ENCODE data around the gene BTN2A1. TPM values are rescaled to one million over a fixed set of nuclear protein-coding genes. Genes with fewer than 3 reads are reported as not detected.
"Not testable (repeated sequence)": the region's sequence is repeated elsewhere in the genome, so short reads cannot be mapped to it uniquely, and the experiment has no call there.

Gene BTN2A1
- total RNA-seq, 1 donor from 2014 or later, result 8.4 TPM

DNA sequence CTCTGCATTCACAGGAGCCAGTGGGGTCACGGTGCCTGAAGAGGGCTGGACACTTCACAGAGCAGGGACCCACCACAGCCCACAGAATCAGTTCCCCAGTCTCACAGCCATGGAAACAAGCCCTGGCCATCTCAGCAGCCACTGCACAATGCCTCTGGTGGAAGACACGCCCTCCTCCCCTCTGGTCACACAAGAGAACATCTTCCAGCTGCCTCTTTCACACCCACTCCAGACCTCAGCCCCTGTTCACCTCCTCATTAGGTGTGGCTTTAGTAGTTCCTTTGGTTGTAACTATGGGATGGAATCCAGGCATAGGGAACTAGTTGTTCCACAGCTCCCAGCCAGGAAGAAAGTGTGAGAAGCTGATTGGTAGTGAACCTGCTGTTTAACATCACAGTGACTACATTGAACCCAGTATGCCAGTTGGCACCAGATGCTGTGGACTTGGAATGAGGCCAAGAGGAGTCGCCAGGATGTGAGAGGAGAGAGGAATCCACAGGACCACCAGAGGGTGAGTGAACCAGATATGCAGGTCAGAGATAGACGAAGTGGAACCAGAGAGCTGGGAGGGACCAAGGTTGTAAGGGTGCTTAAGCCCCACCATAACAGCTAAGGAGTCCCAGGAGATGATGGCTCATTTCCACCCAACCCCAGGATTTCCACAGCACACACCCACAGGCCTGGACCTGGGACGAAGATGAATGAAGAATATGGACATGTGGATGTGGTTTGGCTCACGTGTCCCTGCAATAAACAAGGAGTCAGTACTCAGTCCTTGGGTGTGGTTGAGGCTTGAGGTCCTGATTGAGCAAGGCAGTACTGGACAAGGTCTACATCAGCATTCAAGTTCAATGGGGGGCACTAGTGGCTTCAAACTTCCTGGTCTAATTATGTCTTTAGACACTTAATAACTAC, 26.2 kb upstream of the BTN2A1 start:
- Histone ChIP-seq H3K9ac (ENCODE audit: low read depth in 1 of 3, low read length in 3 of 3) (no peak overlapping the region), H3K9me3 (ENCODE audit: control insufficient read depth in 3 of 3, low read length in 3 of 3) (no peaks in the 10 kb centered on the region), H3K4me1 (ENCODE audit: control insufficient read depth in 3 of 3, insufficient read depth in 3 of 3, low read length in 3 of 3) (no peaks in the 10 kb centered on the region), H3K27ac (ENCODE audit: low read depth, low read length) (no peak overlapping the region), H3K36me3 (ENCODE audit: control insufficient read depth in 3 of 3, insufficient read depth in 3 of 3, low read length in 3 of 3) (peaks cover 5 to 18% (median 10%) of the 10 kb centered on the region in 3 donors), H3K27me3 (ENCODE audit: control insufficient read depth in 3 of 3, insufficient read depth in 3 of 3, low read length in 3 of 3) (no peaks in the 10 kb centered on the region), H3K4me3 (ENCODE audit: low read length in 3 of 3) (no peak overlapping the region)

GRCh38 chr6:26432627-26433201, 25.0 kb upstream of the BTN2A1 start:
- Histone ChIP-seq H3K27ac (ENCODE audit: low read depth, low read length) (no peak overlapping the region), H3K9me3 (ENCODE audit: control insufficient read depth in 3 of 3, low read length in 3 of 3) (no peaks in the 10 kb centered on the region), H3K9ac (ENCODE audit: low read depth in 1 of 3, low read length in 3 of 3) (no peak overlapping the region), H3K4me1 (ENCODE audit: control insufficient read depth in 3 of 3, insufficient read depth in 3 of 3, low read length in 3 of 3) (no peaks in the 10 kb centered on the region), H3K4me3 (ENCODE audit: low read length in 3 of 3) (no peak overlapping the region), H3K27me3 (ENCODE audit: control insufficient read depth in 3 of 3, insufficient read depth in 3 of 3, low read length in 3 of 3) (no peaks in the 10 kb centered on the region), H3K36me3 (ENCODE audit: control insufficient read depth in 3 of 3, insufficient read depth in 3 of 3, low read length in 3 of 3) (peaks cover 3 to 15% (median 5%) of the 10 kb centered on the region in 3 donors)

- not testable (repeated sequence) for H3K4me3 ChIP-seq (ENCODE audit: low read length in 3 of 3); H3K4me1 ChIP-seq (ENCODE audit: control insufficient read depth in 3 of 3, insufficient read depth in 3 of 3, low read length in 3 of 3); H3K27me3 ChIP-seq (ENCODE audit: control insufficient read depth in 3 of 3, insufficient read depth in 3 of 3, low read length in 3 of 3); H3K36me3 ChIP-seq (ENCODE audit: control insufficient read depth in 3 of 3, insufficient read depth in 3 of 3, low read length in 3 of 3); H3K27ac ChIP-seq (ENCODE audit: low read depth, low read length); H3K9ac ChIP-seq (ENCODE audit: low read depth in 1 of 3, low read length in 3 of 3); H3K9me3 ChIP-seq (ENCODE audit: control insufficient read depth in 3 of 3, low read length in 3 of 3)
Observed at GRCh38 chr6:26433680-26434079, 24.1 kb upstream of the BTN2A1 start.

- no peaks in the 10 kb centered on the region for H3K36me3 ChIP-seq (ENCODE audit: control insufficient read depth in 3 of 3, insufficient read depth in 3 of 3, low read length in 3 of 3)
- H3K9me3 ChIP-seq (ENCODE audit: control insufficient read depth in 3 of 3, low read length in 3 of 3), result no peaks in the 10 kb centered on the region
- H3K4me1 ChIP-seq (ENCODE audit: control insufficient read depth in 3 of 3, insufficient read depth in 3 of 3, low read length in 3 of 3), result peaks cover 4 to 12% (median 9%) of the 10 kb centered on the region in 3 donors
- H3K9ac ChIP-seq (ENCODE audit: low read depth in 1 of 3, low read length in 3 of 3), result no peak overlapping the region
- H3K27me3 ChIP-seq (ENCODE audit: control insufficient read depth in 3 of 3, insufficient read depth in 3 of 3, low read length in 3 of 3), result no peaks in the 10 kb centered on the region
- H3K27ac ChIP-seq (ENCODE audit: low read depth, low read length), result no peak overlapping the region
- no peak overlapping the region for H3K4me3 ChIP-seq (ENCODE audit: low read length in 3 of 3)
Observed at GRCh38 chr6:26436018-26436417, 21.7 kb upstream of the BTN2A1 start.

DNA sequence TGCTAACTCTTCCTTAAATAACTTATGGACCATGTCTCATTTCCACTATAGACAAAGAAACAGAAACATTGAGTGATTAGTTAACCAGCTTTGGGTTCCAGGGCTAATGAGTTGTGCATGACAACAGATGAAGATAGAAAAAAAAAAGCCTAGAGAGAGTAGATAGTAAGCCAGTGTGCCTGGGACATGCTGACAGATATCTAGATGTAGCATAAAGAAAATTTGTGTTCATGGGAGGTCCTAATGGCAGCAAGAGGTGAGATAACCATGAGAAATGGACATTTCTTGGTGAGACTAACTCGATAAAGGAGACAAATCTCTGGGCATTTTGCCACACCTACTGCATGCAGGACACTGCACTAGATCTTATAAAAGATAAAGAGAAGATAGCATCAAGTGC, 20.2 kb upstream of the BTN2A1 start:
- Histone ChIP-seq H3K36me3 (ENCODE audit: control insufficient read depth in 3 of 3, insufficient read depth in 3 of 3, low read length in 3 of 3) (no peaks in the 10 kb centered on the region), H3K27ac (ENCODE audit: low read depth, low read length) (no peak overlapping the region), H3K9me3 (ENCODE audit: control insufficient read depth in 3 of 3, low read length in 3 of 3) (no peaks in the 10 kb centered on the region), H3K27me3 (ENCODE audit: control insufficient read depth in 3 of 3, insufficient read depth in 3 of 3, low read length in 3 of 3) (no peaks in the 10 kb centered on the region), H3K4me1 (ENCODE audit: control insufficient read depth in 3 of 3, insufficient read depth in 3 of 3, low read length in 3 of 3) (peaks cover 4 to 12% (median 9%) of the 10 kb centered on the region in 3 donors), H3K9ac (ENCODE audit: low read depth in 1 of 3, low read length in 3 of 3) (no peak overlapping the region), H3K4me3 (ENCODE audit: low read length in 3 of 3) (no peak overlapping the region)

DNA sequence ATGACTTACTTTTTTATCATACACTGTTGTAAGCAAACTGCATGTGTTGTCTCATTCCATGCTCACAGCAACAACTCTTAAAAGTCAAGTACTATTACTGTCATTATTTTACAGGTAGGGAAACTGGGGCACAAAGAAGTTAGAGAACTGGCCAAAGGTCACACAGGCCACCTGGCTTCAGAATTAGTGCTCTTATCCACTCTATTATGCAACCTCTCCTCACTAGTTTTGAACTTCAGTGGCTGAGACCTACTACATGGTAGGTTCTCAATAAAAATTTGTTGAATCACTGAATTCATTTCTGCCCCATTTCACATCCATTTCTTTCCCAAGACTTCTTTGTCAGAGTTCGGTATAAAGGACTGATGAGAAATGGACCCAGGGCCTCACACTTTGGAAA, 19.8 kb upstream of the BTN2A1 start:
- H3K27ac ChIP-seq (ENCODE audit: low read depth, low read length), result no peak overlapping the region
- no peaks in the 10 kb centered on the region for H3K36me3 ChIP-seq (ENCODE audit: control insufficient read depth in 3 of 3, insufficient read depth in 3 of 3, low read length in 3 of 3)
- H3K4me3 ChIP-seq (ENCODE audit: low read length in 3 of 3), result no peak overlapping the region
- no peak overlapping the region for H3K9ac ChIP-seq (ENCODE audit: low read depth in 1 of 3, low read length in 3 of 3)
- peaks cover 4 to 12% (median 9%) of the 10 kb centered on the region in 3 donors for H3K4me1 ChIP-seq (ENCODE audit: control insufficient read depth in 3 of 3, insufficient read depth in 3 of 3, low read length in 3 of 3)
- no peaks in the 10 kb centered on the region for H3K9me3 ChIP-seq (ENCODE audit: control insufficient read depth in 3 of 3, low read length in 3 of 3)
- H3K27me3 ChIP-seq (ENCODE audit: control insufficient read depth in 3 of 3, insufficient read depth in 3 of 3, low read length in 3 of 3), result no peaks in the 10 kb centered on the region

GRCh38 chr6:26439151-26440125, 18.3 kb upstream of the BTN2A1 start:
- Histone ChIP-seq H3K36me3 (ENCODE audit: control insufficient read depth in 3 of 3, insufficient read depth in 3 of 3, low read length in 3 of 3) (peaks cover 0 to 4% (median 0%) of the 10 kb centered on the region in 3 donors), H3K9me3 (ENCODE audit: control insufficient read depth in 3 of 3, low read length in 3 of 3) (no peaks in the 10 kb centered on the region), H3K9ac (ENCODE audit: low read depth in 1 of 3, low read length in 3 of 3) (peak overlapping the region; percentile 72 to 93 (median 74)), H3K27ac (ENCODE audit: low read depth, low read length) (peak overlapping the region; percentile 77), H3K27me3 (ENCODE audit: control insufficient read depth in 3 of 3, insufficient read depth in 3 of 3, low read length in 3 of 3) (no peaks in the 10 kb centered on the region), H3K4me1 (ENCODE audit: control insufficient read depth in 3 of 3, insufficient read depth in 3 of 3, low read length in 3 of 3) (peaks cover 4 to 12% (median 9%) of the 10 kb centered on the region in 3 donors), H3K4me3 (ENCODE audit: low read length in 3 of 3) (peak overlapping the region; percentile 68 to 96 (median 79))

DNA sequence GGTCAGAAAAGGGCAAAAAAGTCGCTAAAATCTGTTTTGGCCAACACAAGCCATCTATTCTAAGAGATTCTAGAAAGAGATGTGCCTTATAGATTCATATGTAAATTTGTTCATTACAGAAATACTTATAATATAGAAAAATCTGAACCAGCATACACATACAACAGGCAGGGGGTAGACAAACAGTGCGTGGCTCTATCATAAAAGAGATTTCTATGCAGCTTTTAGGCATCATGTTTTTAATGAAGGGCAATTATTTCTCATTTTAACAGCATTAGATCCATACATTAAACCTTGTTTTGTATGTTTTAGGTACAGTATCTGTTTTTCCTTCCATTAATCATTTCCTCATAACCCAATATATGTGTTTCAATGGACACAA, 16.8 kb upstream of the BTN2A1 start:
- H3K27me3 ChIP-seq (ENCODE audit: control insufficient read depth in 3 of 3, insufficient read depth in 3 of 3, low read length in 3 of 3), result no peaks in the 10 kb centered on the region
- no peak overlapping the region for H3K27ac ChIP-seq (ENCODE audit: low read depth, low read length)
- peaks cover 4 to 16% (median 9%) of the 10 kb centered on the region in 3 donors for H3K4me1 ChIP-seq (ENCODE audit: control insufficient read depth in 3 of 3, insufficient read depth in 3 of 3, low read length in 3 of 3)
- H3K4me3 ChIP-seq (ENCODE audit: low read length in 3 of 3), result peak overlapping the region; percentile 68 to 96 (median 79)
- H3K9me3 ChIP-seq (ENCODE audit: control insufficient read depth in 3 of 3, low read length in 3 of 3), result no peaks in the 10 kb centered on the region
- peak overlapping the region; percentile 72 to 93 (median 74) for H3K9ac ChIP-seq (ENCODE audit: low read depth in 1 of 3, low read length in 3 of 3)
- H3K36me3 ChIP-seq (ENCODE audit: control insufficient read depth in 3 of 3, insufficient read depth in 3 of 3, low read length in 3 of 3), result peaks cover 0 to 6% (median 3%) of the 10 kb centered on the region in 3 donors

DNA sequence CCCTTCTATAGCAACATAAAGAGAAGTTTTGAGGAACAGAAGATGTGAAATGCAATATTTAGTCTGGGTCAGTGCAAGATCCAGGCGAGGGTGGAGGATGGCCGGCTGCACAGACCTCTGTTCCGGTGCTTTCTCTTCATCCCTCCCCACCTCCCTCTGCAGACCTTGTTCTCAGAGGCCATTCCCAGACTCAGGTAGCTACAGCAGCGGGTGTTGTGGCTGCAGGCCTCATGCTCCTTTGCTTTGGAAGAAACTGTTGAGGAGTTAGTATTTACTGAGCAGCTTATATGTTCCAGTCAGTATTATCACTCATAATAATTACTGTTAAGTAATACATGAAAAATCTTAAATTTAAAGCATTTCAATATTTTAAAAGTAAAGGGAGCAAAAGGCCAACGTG, 15.8 kb upstream of the BTN2A1 start:
- peaks cover 4 to 16% (median 9%) of the 10 kb centered on the region in 3 donors for H3K4me1 ChIP-seq (ENCODE audit: control insufficient read depth in 3 of 3, insufficient read depth in 3 of 3, low read length in 3 of 3)
- no peak overlapping the region for H3K27ac ChIP-seq (ENCODE audit: low read depth, low read length)
- H3K36me3 ChIP-seq (ENCODE audit: control insufficient read depth in 3 of 3, insufficient read depth in 3 of 3, low read length in 3 of 3), result peaks cover 0 to 7% (median 3%) of the 10 kb centered on the region in 3 donors
- no peaks in the 10 kb centered on the region for H3K9me3 ChIP-seq (ENCODE audit: control insufficient read depth in 3 of 3, low read length in 3 of 3)
- H3K9ac ChIP-seq (ENCODE audit: low read depth in 1 of 3, low read length in 3 of 3), result no peak overlapping the region
- H3K4me3 ChIP-seq (ENCODE audit: low read length in 3 of 3), result peak overlapping the region in 2 of 3 donors; percentile 7 to 28
- no peaks in the 10 kb centered on the region for H3K27me3 ChIP-seq (ENCODE audit: control insufficient read depth in 3 of 3, insufficient read depth in 3 of 3, low read length in 3 of 3)
